SIG-M5 treated with dmso at 0.1 percent for 504 hours (cell line): ENCODE data around the gene CLPTM1.
"Not testable (repeated sequence)": the region's sequence is repeated elsewhere in the genome, so short reads cannot be mapped to it uniquely, and the experiment has no call there.

Experiments
- DNase-seq: peaks from one replicate; lab custom pipeline; 2025; ENCODE audit not compliant: unreplicated experiment; lab: John Stamatoyannopoulos, UW

CLPTM1 gene

GRCh38 chr19:44973982-44974735, 19.0 kb downstream of the CLPTM1 start:
- no peak for DNase-seq

GRCh38 chr19:44974857-44975256, 19.7 kb downstream of the CLPTM1 start:
- DNase-seq = no peak

GRCh38 chr19:44975444-44975843, 20.3 kb downstream of the CLPTM1 start:
- no peak for DNase-seq

GRCh38 chr19:44984005-44984404, 28.8 kb downstream of the CLPTM1 start:
- DNase-seq = no peak

- no peak for DNase-seq
These were observed 30.3 kb downstream of the CLPTM1 start for GRCh38 chr19:44985445-44985844.

GRCh38 chr19:44986389-44986788, 31.2 kb downstream of the CLPTM1 start:
- no peak for DNase-seq

- no peak for DNase-seq
These were observed 32.0 kb downstream of the CLPTM1 start for GRCh38 chr19:44987148-44987675.

- DNase-seq = no peak
These were observed 33.1 kb downstream of the CLPTM1 start for GRCh38 chr19:44988273-44988672.

GRCh38 chr19:44988896-44989556, 33.8 kb downstream of the CLPTM1 start:
- peak; percentile 33 for DNase-seq

- DNase-seq = no peak
These were observed 35.3 kb downstream of the CLPTM1 start for GRCh38 chr19:44990459-44990858.

GRCh38 chr19:44990966-44991365, 35.8 kb downstream of the CLPTM1 start:
- DNase-seq = no peak

- DNase-seq = no peak
These were observed 37.4 kb downstream of the CLPTM1 start for GRCh38 chr19:44992336-44993163.

GRCh38 chr19:44993526-44993925, 38.3 kb downstream of the CLPTM1 start:
- no peak for DNase-seq

- no peak for DNase-seq
These were observed 38.9 kb downstream of the CLPTM1 start for GRCh38 chr19:44993926-44994537.

- no peak for DNase-seq
These were observed 42.8 kb downstream of the CLPTM1 start for GRCh38 chr19:44998025-44998424.

- not testable (repeated sequence) for DNase-seq
These were observed 44.1 kb downstream of the CLPTM1 start for GRCh38 chr19:44999131-44999925.

- DNase-seq = not testable (repeated sequence)
These were observed 45.5 kb downstream of the CLPTM1 start for GRCh38 chr19:45000665-45001064.

GRCh38 chr19:45001087-45001739, 46.0 kb downstream of the CLPTM1 start, which contains the start of gene RELB:
Gene RELB (plus strand): TSS chr19:45001464. CDS start chr19:45001580, 116 bp downstream.
- DNase-seq = peak; percentile 63

- DNase-seq = no peak
These were observed 48.3 kb downstream of the CLPTM1 start for GRCh38 chr19:45003485-45003884.

GRCh38 chr19:45005787-45006186, 50.6 kb downstream of the CLPTM1 start:
- no peak for DNase-seq
